GM18520 (cell line): ENCODE measurements around the gene SLC26A4.
"Not testable (repeated sequence)": the region's sequence is repeated elsewhere in the genome, so short reads cannot be mapped to it uniquely, and the experiment has no call there.

Experiments used
- ATAC-seq: cut with Tn5 transposase; IDR thresholded peaks from one replicate; pipeline ENCODE4 v1.9.1; 2021; ENCODE audit not compliant: unreplicated experiment

Gene SLC26A4

GRCh38 chr7:107660381-107661080 lies at the start of gene SLC26A4:
TSS of gene SLC26A4 (plus strand) at chr7:107660828. CDS start at chr7:107661642, 814 bp downstream.
- ATAC-seq: no peak

- no peak for ATAC-seq
Measured at GRCh38 chr7:107613439-107613838, 47.2 kb upstream of the SLC26A4 start.

- ATAC-seq: no peak
Measured at GRCh38 chr7:107613948-107614347, 46.7 kb upstream of the SLC26A4 start.

- no peak for ATAC-seq
Measured at GRCh38 chr7:107614425-107614824, 46.2 kb upstream of the SLC26A4 start.

- no peak for ATAC-seq
Measured at GRCh38 chr7:107615910-107616680, 44.5 kb upstream of the SLC26A4 start.

- no peak for ATAC-seq
Measured at GRCh38 chr7:107622429-107622828, 38.2 kb upstream of the SLC26A4 start.

GRCh38 chr7:107622894-107623293 lies 37.7 kb upstream of the SLC26A4 start:
- no peak for ATAC-seq

GRCh38 chr7:107627002-107627401 lies 33.6 kb upstream of the SLC26A4 start:
- ATAC-seq: no peak

GRCh38 chr7:107628461-107629064 lies 32.1 kb upstream of the SLC26A4 start:
- no peak for ATAC-seq

GRCh38 chr7:107630342-107630741 lies 30.3 kb upstream of the SLC26A4 start:
- no peak for ATAC-seq

- no peak for ATAC-seq
Measured at GRCh38 chr7:107631588-107632491, 28.8 kb upstream of the SLC26A4 start.

- no peak for ATAC-seq
Measured at GRCh38 chr7:107632492-107632865, 28.1 kb upstream of the SLC26A4 start.

- peak; percentile 95 for ATAC-seq
Measured at GRCh38 chr7:107638594-107638993, 22.0 kb upstream of the SLC26A4 start.

GRCh38 chr7:107639070-107639469 lies 21.6 kb upstream of the SLC26A4 start:
- not testable (repeated sequence) for ATAC-seq

GRCh38 chr7:107641676-107642075 lies 19.0 kb upstream of the SLC26A4 start:
- no peak for ATAC-seq

GRCh38 chr7:107642501-107642900 lies 18.1 kb upstream of the SLC26A4 start:
- no peak for ATAC-seq

- ATAC-seq: no peak
Measured at GRCh38 chr7:107643407-107643806, 17.2 kb upstream of the SLC26A4 start.

- ATAC-seq: no peak
Measured at GRCh38 chr7:107643938-107644308, 16.7 kb upstream of the SLC26A4 start.

GRCh38 chr7:107644309-107644974 lies 16.2 kb upstream of the SLC26A4 start:
- no peak for ATAC-seq

GRCh38 chr7:107652642-107653041 lies 8.0 kb upstream of the SLC26A4 start:
- ATAC-seq: no peak
